ENCODE results near the gene NR2C2AP.
"Not testable (repeated sequence)": the region's sequence is repeated elsewhere in the genome, so short reads cannot be mapped to it uniquely, and the experiment has no call there.

NR2C2AP gene

GRCh38 chr19:19226204-19226603 lies 23.0 kb upstream of the NR2C2AP start:
- POLR2A ChIA-PET (ENCODE audit: low non-redundant PET): no interaction called here
- no peak overlapping the region for H3K27ac ChIP-seq
- DNase-seq (ENCODE audit: low spot score): no peak
- TF ChIP-seq CTCF (conservative IDR thresholded peaks at IDR 0.05; ENCODE audit: low read depth): no peak
- CTCF ChIA-PET: interaction anchor here (0.6 to 0.9 kb wide), 2 partner anchors 8 to 649 kb away, joined by 4 to 5 read pairs; no protein-coding TSS in a partner anchor

GRCh38 chr19:19224852-19225494 lies 21.8 kb upstream of the NR2C2AP start:
- CTCF ChIA-PET: interaction anchor here (0.6 to 1.4 kb wide), 9 partner anchors 9 to 224 kb away, joined by 3 to 7 read pairs (median 3); no protein-coding TSS in a partner anchor
- peak; percentile 89 for TF ChIP-seq CTCF (conservative IDR thresholded peaks at IDR 0.05; ENCODE audit: low read depth)
- no peak overlapping the region for H3K27ac ChIP-seq
- POLR2A ChIA-PET (ENCODE audit: low non-redundant PET): no interaction called here
- DNase-seq (ENCODE audit: low spot score): peak; percentile 84

- CTCF ChIA-PET: interaction anchor here (0.9 to 1.4 kb wide), 3 partner anchors 16 to 78 kb away, joined by 3 to 7 read pairs (median 3); no protein-coding TSS in a partner anchor
- no peak overlapping the region for H3K27ac ChIP-seq
- POLR2A ChIA-PET (ENCODE audit: low non-redundant PET): no interaction called here
- TF ChIP-seq CTCF (conservative IDR thresholded peaks at IDR 0.05; ENCODE audit: low read depth): no peak
- DNase-seq (ENCODE audit: low spot score): no peak
Observed at GRCh38 chr19:19224150-19224851, 21.1 kb upstream of the NR2C2AP start.

GRCh38 chr19:19223636-19224035 lies 20.4 kb upstream of the NR2C2AP start:
- ChIA-PET POLR2A (ENCODE audit: low non-redundant PET) (no interaction called here), CTCF (no interaction called here)
- H3K27ac ChIP-seq: no peak overlapping the region
- DNase-seq (ENCODE audit: low spot score): no peak
- TF ChIP-seq CTCF (conservative IDR thresholded peaks at IDR 0.05; ENCODE audit: low read depth): no peak

- H3K27ac ChIP-seq: no peak overlapping the region
- DNase-seq (ENCODE audit: low spot score): no peak
- TF ChIP-seq CTCF (conservative IDR thresholded peaks at IDR 0.05; ENCODE audit: low read depth): no peak
- ChIA-PET POLR2A (ENCODE audit: low non-redundant PET) (no interaction called here), CTCF (no interaction called here)
Observed at GRCh38 chr19:19223060-19223459, 19.8 kb upstream of the NR2C2AP start.

- POLR2A ChIA-PET (ENCODE audit: low non-redundant PET): interaction anchor here (0.6 kb wide), 1 partner anchor 17 kb away, joined by 6 read pairs; no protein-coding TSS in a partner anchor
- CTCF ChIA-PET: not testable (repeated sequence)
Observed at GRCh38 chr19:19221000-19221399, 17.8 kb upstream of the NR2C2AP start.

GRCh38 chr19:19218911-19219310 lies 15.7 kb upstream of the NR2C2AP start:
- TF ChIP-seq CTCF (conservative IDR thresholded peaks at IDR 0.05; ENCODE audit: low read depth): no peak
- ChIA-PET POLR2A (ENCODE audit: low non-redundant PET) (no interaction called here), CTCF (interaction anchor here (0.6 kb wide), 1 partner anchor 339 kb away, joined by 3 read pairs; no protein-coding TSS in a partner anchor)
- no peak overlapping the region for H3K27ac ChIP-seq
- no peak for DNase-seq (ENCODE audit: low spot score)

More at GRCh38 chr19:19221000-19221399, 17.8 kb upstream of the NR2C2AP start:
- DNase-seq (ENCODE audit: low spot score); H3K27ac ChIP-seq: not testable (repeated sequence)

Measured in RWPE1 (cell line).